IPS-20b (cell line): Measurements from ENCODE around the gene GIPC3.
A peak's percentile ranks its signal among the peaks of the same experiment; 100 is the strongest.

ENCODE experiments used
- H3K27ac ChIP-seq: one replicate; pipeline ENCODE4 v1.5.1; 2013; ENCODE audit warnings: low read length
- H3K27me3 ChIP-seq: 2 replicates; pipeline ENCODE4 v1.6.1; 2013; ENCODE audit warnings: mild to moderate bottlenecking, low read length, inconsistent platforms; ENCODE audit not compliant: insufficient read depth
- H3K36me3 ChIP-seq: 2 replicates; pipeline ENCODE4 v1.6.1; 2013; ENCODE audit warnings: low read depth, mild to moderate bottlenecking, inconsistent platforms, low read length, moderate library complexity; ENCODE audit not compliant: insufficient read depth
- H3K4me1 ChIP-seq: 2 replicates; pipeline ENCODE4 v1.6.1; 2013; ENCODE audit warnings: mild to moderate bottlenecking, control low read depth, inconsistent platforms, low read length, moderate library complexity; ENCODE audit not compliant: insufficient read depth
- H3K4me3 ChIP-seq: 2 replicates; pipeline ENCODE4 v1.5.1; 2013; ENCODE audit warnings: mild to moderate bottlenecking, low read length, inconsistent platforms
- H3K9ac ChIP-seq: 2 replicates; pipeline ENCODE4 v1.6.1; 2013; ENCODE audit warnings: low read depth, mild to moderate bottlenecking, inconsistent platforms, low read length, moderate library complexity
- H3K9me3 ChIP-seq: 2 replicates; pipeline ENCODE4 v1.6.1; 2013; ENCODE audit warnings: mild to moderate bottlenecking, low read depth, low read length, inconsistent platforms; ENCODE audit not compliant: insufficient read depth

GIPC3 gene

DNA sequence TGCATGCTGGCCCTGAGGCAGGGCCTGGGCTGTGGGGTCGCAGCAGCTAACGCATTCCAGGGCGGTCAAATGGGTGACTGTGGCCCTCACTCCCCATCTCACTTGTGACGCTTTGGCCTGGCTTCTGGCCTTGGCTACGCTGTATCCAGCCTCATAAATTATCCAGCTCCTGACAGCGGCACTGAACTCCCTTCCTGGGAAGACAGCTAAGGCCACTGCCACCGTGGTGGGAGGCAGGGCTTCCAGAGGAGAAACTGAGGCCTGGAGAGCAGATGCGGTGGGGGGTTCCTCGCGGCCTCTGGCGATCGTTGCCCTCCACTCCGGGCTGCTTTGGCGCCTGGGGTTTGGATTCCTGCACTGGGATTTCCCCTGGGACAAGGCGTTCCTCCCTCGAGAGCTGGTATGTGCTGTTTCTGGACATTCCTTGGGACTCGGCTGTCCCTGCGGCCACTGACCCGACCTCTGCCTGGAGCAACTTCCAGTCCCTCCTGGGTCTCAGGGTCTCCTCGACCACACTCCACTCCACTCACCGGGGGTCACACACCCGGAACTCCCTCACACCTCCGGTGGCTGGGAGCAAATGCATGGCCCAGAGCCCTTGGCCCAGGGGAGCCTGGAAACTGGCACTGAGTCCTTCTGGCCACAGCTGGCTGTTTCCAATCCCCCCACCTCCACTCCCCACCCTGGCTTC, 18.0 kb downstream of the GIPC3 start:
- Histone ChIP-seq H3K27ac (no peak overlapping the region), H3K9ac (no peak overlapping the region), H3K27me3 (peaks cover 26% of the 10 kb centered on the region)

DNA sequence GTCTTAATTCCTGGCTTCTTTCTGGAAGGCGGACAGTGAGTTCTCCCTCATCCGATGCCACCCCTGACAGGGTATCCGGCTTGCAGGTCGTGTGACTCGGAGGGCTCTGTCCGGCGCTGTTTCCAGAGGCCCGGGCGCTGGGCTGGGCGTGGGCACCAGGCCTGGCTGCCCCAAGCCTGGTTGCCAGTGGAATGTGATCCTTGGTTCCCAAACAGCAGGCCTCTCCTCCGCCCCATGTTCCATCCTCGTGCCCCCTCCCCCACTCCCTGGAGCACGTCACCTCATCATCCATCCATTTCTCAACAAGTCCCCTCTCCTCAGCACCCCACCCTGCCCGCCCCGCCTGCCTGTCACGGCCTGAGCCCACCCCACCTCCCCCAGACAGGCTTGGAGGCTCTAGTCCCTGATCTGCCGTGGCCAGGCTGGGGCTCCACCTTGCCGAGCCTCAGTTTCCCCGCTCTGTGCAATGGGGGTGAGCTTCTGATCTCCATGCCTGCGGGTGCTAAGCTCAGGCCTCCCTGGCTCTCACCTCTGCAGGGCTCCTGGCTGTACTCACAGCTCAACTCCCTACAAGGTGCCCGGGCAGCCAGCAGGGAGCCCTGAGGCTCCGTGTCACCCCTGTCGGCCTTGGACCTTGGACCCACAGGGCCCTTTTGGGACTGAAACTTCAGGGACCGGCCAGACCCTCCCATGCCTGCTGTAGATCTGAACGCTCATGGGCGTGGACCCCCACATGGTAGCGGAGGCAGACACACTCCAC, 19.1 kb downstream of the GIPC3 start:
- Histone ChIP-seq H3K27ac (no peak overlapping the region), H3K36me3 (no peaks in the 10 kb centered on the region), H3K9ac (no peak overlapping the region), H3K4me1 (0 out of 2 replicates have a peak, but pooled peaks cover 3% of the 10 kb centered on the region), H3K27me3 (peaks cover 26% of the 10 kb centered on the region), H3K9me3 (no peaks in the 10 kb centered on the region), H3K4me3 (no peak overlapping the region)

More for the DNA sequence above, 18.0 kb downstream of the GIPC3 start:
- no peaks in the 10 kb centered on the region for H3K9me3 ChIP-seq
- H3K4me3 ChIP-seq: no peak overlapping the region
- H3K36me3 ChIP-seq: no peaks in the 10 kb centered on the region
- 0 out of 2 replicates have a peak, but pooled peaks cover 3% of the 10 kb centered on the region for H3K4me1 ChIP-seq

DNA sequence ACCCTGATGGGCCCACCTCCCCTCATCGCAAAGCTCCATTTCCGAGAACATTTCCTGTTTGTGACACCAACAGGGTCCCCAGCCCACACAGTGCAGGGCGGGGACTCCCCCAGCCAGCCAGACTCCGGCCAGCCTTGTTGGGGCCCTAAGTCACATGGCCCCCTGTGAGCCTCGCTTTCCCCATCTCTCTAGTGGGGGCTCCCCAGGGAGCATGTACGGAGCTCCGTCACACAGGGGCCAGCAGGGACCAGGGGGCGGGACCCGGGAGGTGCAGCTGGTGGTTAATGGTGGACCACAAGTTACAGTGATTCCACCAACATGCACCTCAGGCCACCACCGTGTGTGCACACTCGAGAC, 19.7 kb downstream of the GIPC3 start:
- no peak overlapping the region for H3K4me3 ChIP-seq
- H3K9ac ChIP-seq: no peak overlapping the region
- no peaks in the 10 kb centered on the region for H3K9me3 ChIP-seq
- no peaks in the 10 kb centered on the region for H3K36me3 ChIP-seq
- 0 out of 2 replicates have a peak, but pooled peaks cover 3% of the 10 kb centered on the region for H3K4me1 ChIP-seq
- H3K27ac ChIP-seq: no peak overlapping the region
- peaks cover 26% of the 10 kb centered on the region for H3K27me3 ChIP-seq

DNA sequence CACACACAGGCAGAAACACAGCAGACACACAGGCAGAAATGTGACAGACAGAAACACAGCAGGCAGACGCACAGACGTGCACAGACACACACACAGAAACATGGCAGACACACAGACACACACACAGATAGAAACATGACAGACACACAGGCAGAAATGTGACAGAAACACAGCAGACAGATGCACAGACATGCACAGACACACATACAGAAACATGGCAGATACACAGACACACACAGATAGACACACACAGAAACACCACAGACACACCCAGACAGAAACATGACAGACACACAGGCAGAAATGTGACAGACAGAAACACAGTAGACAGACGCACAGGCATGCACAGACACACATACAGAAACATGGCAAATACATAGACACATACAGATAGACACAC, 20.1 kb downstream of the GIPC3 start:
- no peak overlapping the region for H3K27ac ChIP-seq
- no peak overlapping the region for H3K9ac ChIP-seq
- H3K4me1 ChIP-seq: 0 out of 2 replicates have a peak, but pooled peaks cover 3% of the 10 kb centered on the region
- no peak overlapping the region for H3K4me3 ChIP-seq
- H3K36me3 ChIP-seq: no peaks in the 10 kb centered on the region
- no peaks in the 10 kb centered on the region for H3K9me3 ChIP-seq
- H3K27me3 ChIP-seq: peaks cover 26% of the 10 kb centered on the region

DNA sequence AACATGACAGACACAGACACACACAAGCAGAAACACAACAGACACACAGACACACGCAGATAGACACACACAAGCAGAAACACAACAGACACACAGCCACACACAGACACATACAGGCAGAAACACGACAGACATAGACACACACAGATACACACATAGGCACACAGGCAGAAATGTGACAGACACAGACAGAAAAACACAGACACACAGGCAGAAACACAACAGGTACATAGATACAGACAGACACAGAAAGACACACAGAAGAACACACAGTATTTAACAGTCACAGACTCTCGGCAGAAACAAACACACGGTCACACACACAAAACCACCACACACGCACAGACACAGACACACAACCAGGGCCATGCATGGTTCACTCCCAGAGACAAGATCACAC, 20.5 kb downstream of the GIPC3 start:
- no peaks in the 10 kb centered on the region for H3K36me3 ChIP-seq
- H3K27me3 ChIP-seq: peaks cover 26% of the 10 kb centered on the region
- no peak overlapping the region for H3K27ac ChIP-seq
- H3K9ac ChIP-seq: no peak overlapping the region
- no peaks in the 10 kb centered on the region for H3K9me3 ChIP-seq
- H3K4me3 ChIP-seq: no peak overlapping the region; the same call in 1 of the 2 replicates
- 0 out of 2 replicates have a peak, but pooled peaks cover 3% of the 10 kb centered on the region for H3K4me1 ChIP-seq

DNA sequence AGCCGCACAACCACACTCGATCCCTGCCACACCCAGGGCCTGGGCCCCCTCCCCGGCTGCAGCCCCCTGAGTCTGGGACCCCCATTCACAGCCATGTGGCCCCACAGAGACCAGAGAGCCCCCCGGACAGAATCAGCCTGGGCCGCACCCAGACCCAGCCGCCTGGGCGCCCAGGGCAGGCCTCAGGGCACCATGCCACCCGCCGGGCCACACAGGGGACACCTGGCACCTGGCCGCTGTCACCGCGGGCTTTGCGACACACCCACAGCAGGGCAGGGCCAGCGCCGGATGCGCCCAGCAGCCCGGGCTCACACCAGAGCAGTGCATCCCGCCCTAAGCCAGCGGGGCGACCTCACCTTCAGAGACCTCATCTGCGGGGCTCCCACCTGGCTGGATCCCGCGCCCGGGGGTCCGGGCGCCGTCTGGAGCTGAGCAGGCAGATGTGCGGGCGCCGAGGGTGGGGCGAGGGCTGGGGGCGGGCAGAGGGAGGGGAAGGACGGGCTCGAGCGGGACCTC, 21.0 kb downstream of the GIPC3 start:
- Histone ChIP-seq H3K27ac (no peak overlapping the region), H3K4me1 (0 out of 2 replicates have a peak, but pooled peaks cover 3% of the 10 kb centered on the region), H3K36me3 (no peaks in the 10 kb centered on the region), H3K4me3 (peak overlapping the region; percentile 67; the same call in 1 of the 2 replicates), H3K9ac (no peak overlapping the region), H3K27me3 (peaks cover 26% of the 10 kb centered on the region), H3K9me3 (no peaks in the 10 kb centered on the region)

DNA sequence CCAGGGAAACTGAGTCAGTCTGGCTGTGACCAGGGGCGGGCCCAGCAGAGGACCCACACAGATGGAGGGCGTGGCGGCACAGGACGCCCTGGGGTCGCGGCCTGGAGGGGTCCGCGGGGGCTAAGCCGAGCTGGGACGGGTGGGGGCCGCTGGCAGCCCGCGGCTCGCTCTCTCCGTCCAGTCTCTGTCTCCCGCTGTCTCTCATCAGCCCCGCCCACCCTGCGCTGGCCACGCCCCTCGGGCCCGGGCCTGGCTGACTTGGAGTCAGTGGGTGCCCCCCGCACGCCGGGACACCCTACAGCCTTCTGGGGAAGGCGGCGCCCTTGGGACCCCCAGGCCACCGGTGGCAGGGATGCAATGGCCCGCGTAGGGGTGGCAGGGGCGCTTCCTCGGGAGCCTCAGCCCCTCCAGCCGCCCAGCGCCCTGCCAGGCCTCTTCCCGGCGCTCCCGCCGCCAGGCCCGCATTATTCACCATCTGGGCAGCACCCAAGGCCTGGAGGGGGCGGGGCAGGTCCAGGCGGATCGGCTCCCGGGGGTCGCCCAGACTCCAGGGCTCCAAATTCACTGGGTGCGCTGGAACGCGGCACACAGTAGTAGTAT, 21.5 kb downstream of the GIPC3 start, which contains the start of gene TBXA2R:
Gene TBXA2R (minus strand): TSS at position 186 of the 600 bp plus-strand sequence. CDS start 6,241 bp downstream, outside the sequence.
- Histone ChIP-seq H3K36me3 (peaks cover 5% of the 10 kb centered on the region; the same call in 1 of the 2 replicates), H3K9ac (no peak within 1 kb of the TSS), H3K9me3 (no peaks in the 10 kb centered on the region), H3K27ac (no peak within 1 kb of the TSS), H3K4me1 (0 out of 2 replicates have a peak, but pooled peaks cover 3% of the 10 kb centered on the region), H3K27me3 (peaks cover 26% of the 10 kb centered on the region), H3K4me3 (peak within 1 kb of the TSS; percentile 67)

DNA sequence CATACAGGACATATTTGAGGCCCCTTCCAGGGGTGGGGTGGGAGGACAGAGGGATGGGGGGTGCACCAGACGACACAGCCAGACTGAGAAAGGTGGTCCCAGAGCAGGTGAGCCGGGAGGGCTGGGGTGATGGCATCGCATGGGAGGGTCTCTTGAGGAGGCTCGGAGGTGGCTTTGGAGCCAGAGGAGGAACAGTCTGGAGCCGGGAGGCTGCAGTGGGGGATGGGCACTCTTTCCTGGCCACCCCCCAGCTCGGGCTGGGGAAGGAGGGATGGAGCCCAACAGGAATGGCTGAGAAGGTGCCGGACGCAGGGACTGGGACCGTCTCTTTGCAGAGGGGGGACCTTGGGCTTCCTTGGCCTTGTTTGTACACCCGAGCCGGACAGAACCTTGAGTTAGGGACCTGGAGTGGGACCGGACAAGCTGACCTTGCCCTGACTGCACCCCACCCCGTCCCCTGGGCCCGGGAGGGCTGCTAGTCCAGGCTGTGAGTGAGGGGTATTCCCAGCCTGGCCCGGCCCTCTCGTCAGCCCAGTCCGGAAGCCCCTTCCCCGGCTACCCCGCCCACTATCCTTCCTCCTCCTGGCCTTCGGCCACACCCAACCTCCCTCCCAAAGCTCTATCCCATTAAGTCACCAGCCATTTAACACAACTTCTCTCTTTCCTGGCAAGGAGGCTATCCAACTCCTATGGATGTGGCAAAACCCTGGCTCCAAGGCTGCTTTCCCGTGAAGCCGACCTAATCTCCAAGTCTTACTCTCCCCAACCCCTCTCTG, 22.2 kb downstream of the GIPC3 start:
- Histone ChIP-seq H3K9ac (no peak overlapping the region), H3K4me3 (peak overlapping the region; percentile 67), H3K27me3 (peaks cover 26% of the 10 kb centered on the region), H3K4me1 (0 out of 2 replicates have a peak, but pooled peaks cover 3% of the 10 kb centered on the region), H3K9me3 (no peaks in the 10 kb centered on the region), H3K36me3 (peaks cover 9% of the 10 kb centered on the region; the same call in 1 of the 2 replicates), H3K27ac (no peak overlapping the region)

DNA sequence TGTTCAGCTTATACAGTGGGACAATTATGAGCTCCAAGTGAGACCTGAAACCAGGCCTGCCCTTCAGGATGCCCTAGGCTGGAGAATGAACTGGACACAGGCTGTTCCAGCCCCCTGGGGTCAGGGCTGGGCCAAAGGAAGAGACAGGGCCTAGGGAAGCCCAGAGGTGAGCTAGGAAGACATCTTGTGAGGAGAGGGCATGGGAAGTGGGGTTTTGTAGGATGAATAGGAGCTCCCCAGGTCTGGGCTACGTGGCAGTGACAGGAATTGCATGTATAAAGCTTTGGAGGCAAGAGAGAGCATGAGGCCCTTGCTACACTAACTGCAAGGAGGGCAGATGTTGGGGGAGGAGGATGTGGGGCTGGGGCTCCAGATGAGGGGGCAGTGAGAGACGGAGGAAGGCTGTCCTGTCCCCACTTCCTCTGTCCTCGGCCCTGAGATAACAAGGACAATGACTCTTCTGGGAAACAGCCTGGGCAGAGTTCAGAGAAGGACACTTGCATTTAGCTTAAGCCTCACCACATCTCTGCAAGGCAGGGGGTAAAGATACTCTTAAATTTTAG, 22.9 kb downstream of the GIPC3 start:
- peaks cover 26% of the 10 kb centered on the region for H3K27me3 ChIP-seq
- no peak overlapping the region for H3K27ac ChIP-seq
- no peak overlapping the region for H3K9ac ChIP-seq
- peaks cover 9% of the 10 kb centered on the region; the same call in 1 of the 2 replicates for H3K36me3 ChIP-seq
- 0 out of 2 replicates have a peak, but pooled peaks cover 3% of the 10 kb centered on the region for H3K4me1 ChIP-seq
- peak overlapping the region; percentile 67; the same call in 1 of the 2 replicates for H3K4me3 ChIP-seq
- H3K9me3 ChIP-seq: no peaks in the 10 kb centered on the region

DNA sequence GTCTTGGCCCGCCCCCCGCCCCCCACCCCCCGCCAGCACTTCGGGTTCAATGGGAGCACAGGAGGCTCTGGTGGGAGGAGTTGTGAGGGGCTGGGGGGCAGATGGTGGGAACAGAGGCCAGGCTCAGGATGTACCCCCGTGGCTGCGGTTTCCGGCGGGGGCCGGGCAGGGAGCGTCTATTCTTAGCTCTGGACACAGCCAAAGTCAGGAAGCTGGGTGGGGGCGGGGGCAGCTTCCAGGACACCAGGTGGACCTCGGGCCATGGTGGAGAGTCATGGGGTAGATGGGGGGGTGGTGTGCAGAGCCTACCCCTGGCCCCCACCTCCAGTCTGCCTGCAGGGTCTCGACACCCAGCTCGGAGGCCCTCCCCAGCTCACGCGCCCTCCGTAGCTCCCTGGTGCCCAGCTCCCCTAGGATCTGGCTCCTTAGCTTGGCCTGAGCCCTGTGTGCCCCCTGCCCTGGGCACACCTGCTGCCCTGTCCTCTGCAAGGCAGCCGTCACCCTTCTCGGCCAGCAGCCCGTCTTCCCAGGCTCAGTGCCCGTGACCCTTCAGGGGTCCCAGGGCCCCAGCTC, 23.6 kb downstream of the GIPC3 start:
- no peaks in the 10 kb centered on the region for H3K9me3 ChIP-seq
- no peak overlapping the region for H3K27ac ChIP-seq
- H3K4me1 ChIP-seq: 0 out of 2 replicates have a peak, but pooled peaks cover 3% of the 10 kb centered on the region
- H3K36me3 ChIP-seq: peaks cover 9% of the 10 kb centered on the region; the same call in 1 of the 2 replicates
- H3K27me3 ChIP-seq: peaks cover 26% of the 10 kb centered on the region
- no peak overlapping the region for H3K4me3 ChIP-seq
- no peak overlapping the region for H3K9ac ChIP-seq
